Measurements from ENCODE around the gene GNG12.

GNG12 gene

DNA sequence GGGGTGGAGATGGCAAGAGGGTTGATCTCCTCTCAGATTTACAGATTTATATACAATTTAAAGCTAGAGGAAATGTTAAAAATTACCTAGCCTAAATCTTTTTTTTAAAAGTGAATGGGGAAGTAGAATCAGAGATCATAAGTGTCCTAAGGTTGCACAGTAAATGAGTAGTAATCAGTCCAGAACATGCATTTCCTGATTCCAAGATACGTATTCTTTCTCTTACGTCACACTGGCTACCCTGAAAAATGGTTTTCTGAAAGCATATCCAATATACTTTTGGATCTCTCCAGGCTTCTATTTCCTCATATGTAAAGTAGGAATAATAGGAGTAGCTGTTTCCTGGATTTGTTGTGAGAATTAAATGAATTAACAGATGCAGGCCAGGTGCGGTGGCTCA, 136.6 kb downstream of the GNG12 start:
- no peak for DNase-seq

DNA sequence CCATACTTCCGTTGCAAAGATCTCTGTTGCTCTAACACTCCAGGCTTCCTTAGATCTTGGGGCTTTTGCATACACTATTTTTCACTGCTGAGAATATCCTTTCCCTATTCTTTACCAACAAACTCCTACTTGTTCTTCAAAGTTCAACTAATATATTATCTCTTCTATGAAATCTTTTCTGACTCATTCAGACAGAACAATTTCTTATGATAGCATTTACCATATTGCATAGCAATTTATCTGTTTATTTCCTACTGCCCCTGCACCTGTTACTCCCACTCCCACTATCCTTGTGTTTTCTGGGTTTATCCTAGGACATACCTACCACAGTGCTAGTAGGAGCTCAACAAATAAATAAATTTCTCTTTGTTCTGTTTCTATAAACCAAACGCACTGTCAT, 137.3 kb downstream of the GNG12 start:
- DNase-seq, result no peak

DNA sequence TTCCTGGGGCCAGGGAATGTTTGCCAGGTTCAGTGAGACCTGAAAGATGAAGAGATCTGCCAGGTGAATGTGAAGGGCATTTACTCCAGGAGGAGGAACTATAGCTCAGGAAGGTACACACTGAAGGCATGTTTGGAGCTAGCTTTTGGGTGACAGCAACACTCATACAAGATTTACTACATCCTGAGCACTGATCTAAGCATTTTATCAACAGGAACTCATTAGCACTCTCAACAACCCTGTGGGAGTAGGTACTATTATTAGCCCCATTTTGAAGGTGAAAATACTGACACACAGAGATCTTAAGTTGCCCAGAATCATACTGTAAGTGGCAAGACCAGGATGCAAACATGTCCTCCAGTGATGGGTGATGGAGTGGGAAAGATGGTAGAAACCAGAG, 141.6 kb downstream of the GNG12 start:
- no peak for DNase-seq

DNA sequence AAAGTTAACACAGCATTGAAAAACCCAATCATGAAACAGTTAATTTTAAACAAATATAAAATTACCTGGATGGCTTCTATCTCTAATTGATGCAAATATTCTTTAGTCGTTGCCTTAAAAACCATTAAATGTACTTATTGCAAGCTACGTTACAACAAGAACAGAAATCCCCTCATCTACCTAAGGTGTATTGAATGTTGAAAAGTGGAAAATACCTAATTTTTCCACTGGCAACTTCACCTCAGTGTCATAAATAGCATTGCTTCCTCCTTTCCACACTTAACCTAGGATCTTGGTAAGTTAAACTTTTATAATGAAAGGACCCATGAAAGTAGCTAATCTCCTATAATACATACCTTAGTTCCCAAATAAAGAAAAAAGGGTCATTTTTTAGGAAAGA, 142.9 kb downstream of the GNG12 start:
- no peak for DNase-seq

DNA sequence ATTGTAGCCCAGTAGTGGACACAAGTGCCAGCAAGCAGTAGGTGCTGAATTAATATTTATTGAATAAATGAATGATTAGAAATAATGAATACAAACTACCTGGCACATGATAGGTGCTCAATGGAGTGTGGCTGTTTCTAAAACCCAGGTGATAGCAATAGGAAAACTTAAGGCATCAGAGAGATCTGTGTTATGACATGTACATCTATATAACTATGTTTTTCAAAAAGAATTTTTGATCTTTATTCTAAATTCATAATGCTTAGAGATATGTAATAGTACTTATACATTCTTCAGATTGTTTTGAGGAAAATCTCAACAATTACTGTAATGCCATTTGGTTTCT, 143.3 kb downstream of the GNG12 start:
- no peak for DNase-seq

DNA sequence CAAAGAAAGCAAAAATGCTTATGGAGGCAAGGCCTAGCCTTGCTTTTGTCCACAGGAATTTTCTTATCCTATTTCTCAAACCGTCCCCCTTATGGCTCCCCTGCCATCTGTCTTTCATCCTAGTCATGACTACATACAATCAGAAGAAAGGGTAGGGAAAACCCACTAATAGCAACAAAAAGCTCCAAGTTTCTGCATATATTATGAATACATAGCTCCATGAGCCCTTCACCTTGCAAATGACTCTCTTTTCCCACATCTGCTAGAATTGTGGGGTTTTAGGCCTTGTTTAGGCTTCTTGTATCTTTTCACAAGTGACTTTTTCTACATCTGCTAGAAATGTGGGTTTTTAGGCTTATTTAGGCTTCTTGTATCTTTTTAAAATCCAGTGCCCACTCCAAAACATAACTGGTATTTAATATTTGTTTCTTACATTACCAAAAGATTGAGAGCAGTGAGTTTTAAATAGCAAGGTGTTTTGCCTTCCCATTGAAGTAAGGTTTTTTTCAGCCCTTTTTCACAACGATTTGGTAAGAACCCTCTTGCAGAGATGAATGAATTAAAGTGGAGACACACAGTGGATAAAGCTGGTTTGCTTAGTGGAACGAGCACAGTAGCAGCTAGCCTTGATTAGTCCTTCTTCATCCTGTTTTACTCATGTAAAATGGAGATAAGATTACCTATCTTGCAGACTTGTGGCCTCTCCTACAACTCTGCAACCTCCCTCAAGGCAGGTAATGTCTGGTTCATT, 143.8 kb downstream of the GNG12 start:
- no peak for DNase-seq

DNA sequence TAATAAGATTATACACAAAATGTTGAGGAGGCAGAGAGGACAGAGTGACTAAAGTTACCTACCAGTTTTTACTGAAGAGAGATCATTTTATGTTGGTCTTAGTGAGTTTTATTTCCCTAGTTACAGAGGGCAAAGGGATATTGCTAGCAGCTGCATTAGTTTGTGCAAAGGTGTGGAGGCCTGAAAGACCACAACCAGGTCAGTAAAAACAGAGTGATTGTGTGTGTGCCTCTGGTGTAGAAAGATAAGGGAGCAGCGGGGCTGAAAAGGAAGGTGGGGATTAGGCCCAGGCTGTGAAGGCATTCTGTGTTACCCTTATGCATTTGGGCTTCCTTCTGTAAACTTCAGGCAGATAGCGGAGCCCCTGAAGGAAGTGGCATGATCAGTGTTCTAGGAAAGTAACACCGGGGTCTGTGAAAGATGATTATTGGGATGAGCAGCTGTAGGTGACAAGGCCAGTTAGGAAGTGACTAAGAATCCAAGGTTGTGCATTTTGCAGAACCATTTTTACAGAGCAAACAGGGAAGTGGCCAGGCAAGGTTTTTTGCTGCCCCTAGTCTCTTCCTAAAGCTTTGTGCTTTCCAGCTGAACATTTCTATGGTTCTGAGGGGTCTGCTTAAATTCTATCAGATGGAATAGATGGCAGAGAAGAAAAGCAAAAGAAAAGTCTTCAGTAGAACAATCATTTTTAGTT, 144.6 kb downstream of the GNG12 start:
- no peak for DNase-seq

DNA sequence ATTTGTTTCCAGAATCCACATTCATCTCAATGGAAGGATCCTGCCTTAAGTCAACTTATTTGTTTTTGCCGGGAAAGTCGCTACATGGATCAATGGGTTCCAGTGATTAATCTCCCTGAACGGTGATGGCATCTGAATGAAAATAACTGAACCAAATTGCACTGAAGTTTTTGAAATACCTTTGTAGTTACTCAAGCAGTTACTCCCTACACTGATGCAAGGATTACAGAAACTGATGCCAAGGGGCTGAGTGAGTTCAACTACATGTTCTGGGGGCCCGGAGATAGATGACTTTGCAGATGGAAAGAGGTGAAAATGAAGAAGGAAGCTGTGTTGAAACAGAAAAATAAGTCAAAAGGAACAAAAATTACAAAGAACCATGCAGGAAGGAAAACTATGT, 145.6 kb downstream of the GNG12 start:
- DNase-seq, result no peak

DNA sequence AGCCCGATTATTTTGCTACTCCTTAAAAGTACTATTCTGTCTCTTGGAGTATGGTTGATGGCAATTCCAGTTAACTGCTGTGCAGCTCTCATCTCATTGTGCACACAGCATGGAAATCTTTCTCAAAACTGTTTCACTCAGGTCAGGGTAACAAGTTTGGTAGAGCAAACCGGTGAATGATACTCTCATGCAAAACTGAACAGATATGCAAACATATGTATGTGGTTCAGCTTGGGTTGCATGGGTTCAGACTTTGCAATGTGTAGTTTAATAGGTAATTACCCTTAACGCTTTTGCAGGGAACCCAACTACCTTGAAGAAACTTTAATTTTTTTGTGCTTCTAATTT, 146.1 kb downstream of the GNG12 start:
- DNase-seq, result no peak

DNA sequence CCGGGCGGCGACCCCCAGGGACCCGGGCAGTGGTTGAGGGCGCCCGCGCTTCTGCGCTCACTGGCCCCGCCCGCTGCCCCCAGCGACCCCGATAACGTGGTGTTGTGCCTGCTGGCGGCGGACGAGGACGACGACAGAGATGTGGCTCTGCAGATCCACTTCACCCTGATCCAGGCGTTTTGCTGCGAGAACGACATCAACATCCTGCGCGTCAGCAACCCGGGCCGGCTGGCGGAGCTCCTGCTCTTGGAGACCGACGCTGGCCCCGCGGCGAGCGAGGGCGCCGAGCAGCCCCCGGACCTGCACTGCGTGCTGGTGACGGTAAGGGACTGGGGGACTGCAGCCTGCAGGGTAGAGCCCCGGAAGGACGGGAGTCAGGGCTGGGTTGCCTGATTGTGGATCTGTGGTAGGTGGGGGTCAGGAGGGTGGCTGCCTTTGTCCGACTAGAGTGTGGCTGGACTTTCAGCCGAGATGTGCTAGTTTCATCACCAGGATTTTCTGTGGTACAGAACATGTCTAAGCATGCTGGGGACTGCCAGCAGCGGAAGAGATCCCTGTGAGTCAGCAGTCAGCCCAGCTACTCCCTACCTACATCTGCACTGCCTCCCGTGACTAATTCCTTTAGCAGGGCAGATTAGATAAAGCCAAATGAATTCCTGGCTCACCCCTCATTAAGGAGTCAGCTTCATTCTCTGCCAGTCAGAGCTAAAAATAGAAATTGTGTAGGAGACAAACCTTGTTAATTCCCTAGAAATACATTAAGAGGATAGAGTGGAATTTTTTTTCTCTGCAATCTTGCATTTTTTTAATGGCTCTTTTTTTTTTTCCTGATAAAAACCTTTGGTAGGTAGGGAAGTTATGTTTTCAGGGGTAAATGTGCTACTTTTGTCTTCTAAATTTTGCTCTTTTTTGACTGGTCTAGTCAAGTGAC, 146.7 kb downstream of the GNG12 start:
- DNase-seq, result peak; percentile 26

DNA sequence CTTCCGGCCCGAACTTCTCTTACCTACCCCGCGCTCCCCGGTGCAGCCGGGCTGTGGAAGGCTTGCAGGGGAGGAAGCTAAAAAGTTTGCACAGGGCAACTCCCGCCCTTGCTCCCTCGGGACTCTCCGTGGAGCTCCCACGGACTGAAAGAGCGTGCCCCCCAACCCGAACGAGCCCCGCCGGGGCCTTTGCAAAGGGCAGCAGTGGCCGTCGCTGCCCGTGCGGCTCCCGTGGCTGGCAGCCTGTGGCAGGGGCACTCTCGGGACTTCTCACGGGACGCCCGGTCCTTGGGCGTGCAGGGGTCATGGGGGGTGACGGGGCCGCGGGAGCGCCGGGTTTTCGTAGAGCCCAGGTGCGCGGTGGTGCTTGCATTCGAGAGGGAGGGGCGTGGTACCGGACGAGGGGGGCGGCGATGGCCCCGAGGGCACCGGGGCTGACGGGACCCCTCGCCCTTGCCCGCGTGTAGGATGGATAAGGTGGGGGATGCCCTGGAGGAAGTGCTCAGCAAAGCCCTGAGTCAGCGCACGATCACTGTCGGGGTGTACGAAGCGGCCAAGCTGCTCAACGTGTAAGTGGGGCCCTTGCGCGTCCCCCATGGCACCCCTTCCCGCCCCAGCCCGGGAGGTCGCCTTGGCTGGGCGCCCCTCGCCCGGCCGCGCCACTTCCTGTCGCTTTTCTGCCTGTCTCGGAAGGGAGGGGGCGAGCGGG, 147.6 kb downstream of the GNG12 start:
- peak; percentile 50 for DNase-seq

DNA sequence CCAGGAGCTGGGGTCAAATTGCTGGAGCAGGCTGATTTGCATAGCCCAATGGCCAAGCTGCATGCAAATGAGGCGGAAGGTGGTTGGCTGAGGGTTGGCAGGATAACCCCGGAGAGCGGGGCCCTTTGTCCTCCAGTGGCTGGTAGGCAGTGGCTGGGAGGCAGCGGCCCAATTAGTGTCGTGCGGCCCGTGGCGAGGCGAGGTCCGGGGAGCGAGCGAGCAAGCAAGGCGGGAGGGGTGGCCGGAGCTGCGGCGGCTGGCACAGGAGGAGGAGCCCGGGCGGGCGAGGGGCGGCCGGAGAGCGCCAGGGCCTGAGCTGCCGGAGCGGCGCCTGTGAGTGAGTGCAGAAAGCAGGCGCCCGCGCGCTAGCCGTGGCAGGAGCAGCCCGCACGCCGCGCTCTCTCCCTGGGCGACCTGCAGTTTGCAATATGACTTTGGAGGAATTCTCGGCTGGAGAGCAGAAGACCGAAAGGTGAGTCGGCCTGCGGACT, 148.2 kb downstream of the GNG12 start, which contains the start of gene GADD45A:
TSS of gene GADD45A (plus strand) at position 135 of the 491 bp plus-strand sequence. CDS start at position 429, 294 bp downstream.
- DNase-seq, result peak; percentile 87

DNA sequence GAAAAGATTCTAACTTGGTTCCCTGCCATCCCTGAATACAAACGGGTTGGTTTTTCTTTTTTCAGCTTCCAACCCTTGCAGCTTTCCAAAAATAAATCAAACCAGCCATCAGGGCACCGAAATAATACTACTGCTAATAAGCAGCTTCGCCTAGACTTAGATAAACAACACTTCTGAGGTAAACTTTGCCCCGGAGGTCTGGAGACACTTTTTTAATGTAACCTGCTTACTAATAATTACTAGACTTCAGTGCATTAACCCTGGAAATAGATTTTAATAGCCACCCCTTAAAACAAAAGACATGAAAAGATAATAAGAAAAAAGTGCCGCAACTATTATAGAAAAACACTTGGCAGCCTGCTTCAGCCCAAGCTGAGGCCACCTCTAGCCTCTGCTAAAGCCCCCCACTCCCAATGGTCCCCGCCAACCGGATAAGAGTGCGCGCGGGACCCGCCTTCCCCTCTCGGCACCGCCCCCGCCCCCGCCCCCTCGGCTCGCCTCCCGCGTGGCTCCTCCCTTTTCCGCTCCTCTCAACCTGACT, 148.7 kb downstream of the GNG12 start:
- DNase-seq, result no peak

DNA sequence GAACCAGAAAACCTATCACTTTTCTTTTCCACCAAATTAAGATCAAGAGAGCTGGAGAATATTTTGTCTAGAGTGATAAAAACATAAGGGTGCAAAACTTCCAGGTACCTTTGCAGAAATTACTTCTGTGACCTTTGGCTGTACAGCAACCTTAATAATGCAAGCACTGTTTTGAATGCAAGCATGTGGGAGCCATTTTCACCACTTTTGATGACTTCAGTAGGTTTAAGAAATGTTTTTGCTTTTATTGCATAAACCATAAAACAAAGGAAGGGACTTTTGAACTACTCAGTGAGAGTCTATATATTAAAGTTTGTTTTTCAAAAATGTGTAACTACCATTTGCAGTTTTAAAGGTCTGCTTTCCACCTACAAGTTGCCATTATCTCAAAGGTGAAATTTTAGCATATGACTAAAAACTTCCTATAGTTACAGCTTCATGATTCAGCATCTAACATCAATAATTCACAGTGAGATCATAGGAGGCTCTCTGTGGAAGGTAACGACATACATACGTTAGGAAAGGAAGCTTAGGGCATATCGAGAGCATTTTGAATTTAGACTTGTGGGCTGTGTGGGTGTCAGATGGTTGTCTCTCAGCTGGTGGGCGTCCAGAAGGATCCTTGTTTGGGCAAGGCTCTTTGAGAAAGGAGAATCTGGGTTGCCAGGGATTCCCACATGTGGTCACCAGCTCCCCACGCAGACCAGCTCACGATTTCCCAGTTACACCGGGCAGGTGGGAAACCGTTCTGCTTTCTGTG, 149.3 kb downstream of the GNG12 start:
- peak; percentile 47 for DNase-seq

DNA sequence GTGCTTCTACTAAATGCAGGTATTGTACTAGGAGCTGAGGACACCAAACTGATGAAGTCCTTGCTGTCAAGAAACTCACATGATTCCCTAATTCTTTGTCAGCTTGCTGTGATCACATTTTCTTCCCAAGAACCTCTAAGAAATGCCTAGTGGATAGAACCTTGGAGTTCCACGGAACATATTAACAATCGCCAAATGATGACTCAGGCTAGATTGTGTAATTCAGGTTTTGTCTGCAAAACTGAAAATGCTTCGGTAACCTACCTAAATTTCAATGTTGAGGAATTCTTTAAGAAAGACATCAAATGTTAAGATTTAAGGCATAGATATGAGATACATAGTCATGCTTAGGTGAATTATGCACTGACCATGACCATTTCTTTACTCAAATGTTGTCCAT, 150.0 kb downstream of the GNG12 start:
- no peak for DNase-seq

DNA sequence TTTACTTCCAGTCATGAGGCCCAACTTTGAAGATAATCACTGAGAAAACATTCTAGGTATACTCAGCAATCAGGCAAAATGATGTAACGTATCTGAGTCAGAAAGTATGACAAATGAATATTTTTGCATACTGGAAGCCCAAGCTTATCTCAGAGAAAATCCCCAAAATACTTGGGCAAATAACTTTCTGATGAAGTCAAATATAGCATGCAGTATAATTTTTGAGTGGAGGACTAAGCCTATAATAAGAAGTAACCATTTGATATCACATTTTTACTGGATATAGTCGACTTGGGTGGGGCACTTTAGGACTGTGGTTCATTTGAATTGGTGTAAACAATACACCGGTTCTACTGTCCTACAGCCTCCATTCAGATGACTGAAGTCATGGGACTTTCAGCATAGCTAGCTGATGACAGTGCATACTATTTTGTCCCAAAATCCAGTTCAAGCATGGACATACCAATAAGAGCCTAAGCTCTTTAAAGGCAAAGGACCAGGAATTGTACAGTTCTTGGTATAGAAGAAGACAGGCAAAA, 150.5 kb downstream of the GNG12 start:
- DNase-seq, result no peak

DNA sequence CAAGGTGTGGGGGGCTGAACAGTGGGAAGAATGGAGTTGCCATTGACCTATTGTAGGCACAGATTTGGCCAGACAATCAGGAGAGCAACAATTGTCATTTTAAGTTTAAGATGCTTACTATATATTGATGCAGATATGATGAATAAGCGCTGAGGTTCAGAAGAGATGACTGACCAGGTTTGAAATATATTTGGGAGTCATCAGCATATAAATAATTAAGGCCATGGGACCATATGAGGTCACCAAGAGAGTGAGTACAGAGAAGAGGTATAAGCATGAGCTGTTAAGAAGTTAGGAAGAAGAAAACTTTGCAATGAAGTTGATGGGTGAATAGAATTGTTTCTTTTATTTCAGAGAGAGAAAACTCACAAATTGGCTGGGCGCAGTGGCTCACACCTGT, 152.8 kb downstream of the GNG12 start:
- no peak for DNase-seq

DNA sequence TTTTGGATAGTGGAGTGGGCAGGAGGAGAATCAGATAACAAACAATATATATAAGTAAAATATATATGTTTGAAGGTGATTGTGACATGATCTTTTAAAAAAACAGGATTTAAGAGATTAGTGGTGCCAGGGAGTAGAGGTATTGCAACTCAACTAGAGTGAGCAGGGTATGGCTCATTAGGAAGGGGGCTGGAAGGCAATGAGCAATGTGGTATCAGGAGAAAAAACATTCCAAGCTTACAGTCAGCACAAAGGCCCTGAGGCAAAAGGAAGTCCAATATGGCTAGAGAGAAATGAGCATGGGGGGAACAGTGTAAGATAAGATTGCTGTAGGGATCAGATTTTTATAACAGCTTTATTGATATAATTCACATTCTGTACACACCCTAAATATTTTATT, 153.6 kb downstream of the GNG12 start:
- DNase-seq, result no peak

DNA sequence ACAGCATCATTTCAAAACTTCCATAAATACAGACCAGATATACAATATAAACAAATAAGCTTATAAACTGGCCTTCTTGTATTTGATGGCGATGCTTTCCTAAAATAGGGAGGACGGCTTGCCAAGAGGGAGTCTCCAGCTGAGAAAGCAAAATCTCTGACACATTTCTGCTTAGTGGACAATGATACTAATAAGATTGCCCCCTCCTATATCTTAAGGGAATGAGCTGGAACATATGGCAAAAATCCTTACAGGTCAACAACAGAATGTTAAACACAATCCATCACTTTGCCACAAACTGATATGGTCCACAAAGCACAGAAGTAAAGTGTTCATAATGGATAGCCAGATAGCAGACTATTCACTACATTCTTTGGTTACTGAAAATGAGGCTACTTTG, 155.3 kb downstream of the GNG12 start:
- no peak for DNase-seq

DNA sequence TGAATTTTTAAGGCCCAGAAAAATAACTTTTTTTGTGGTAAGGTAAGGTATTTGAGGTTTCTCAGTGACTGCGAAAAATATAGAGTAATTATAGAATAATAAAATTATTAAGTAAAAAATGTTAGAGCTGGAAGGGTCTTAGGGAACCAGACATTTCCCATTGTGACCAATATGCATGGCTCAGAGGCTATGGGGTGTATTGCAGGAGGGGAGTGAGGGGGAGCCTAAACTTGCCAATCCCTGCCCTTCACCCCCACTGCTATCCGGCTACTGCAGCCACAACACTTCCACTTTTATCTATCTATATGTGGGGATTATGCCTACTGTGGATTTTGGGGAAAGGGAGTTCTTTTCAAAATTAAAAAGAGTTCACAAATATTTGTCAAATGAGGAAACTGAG, 155.9 kb downstream of the GNG12 start:
- no peak for DNase-seq

DNA sequence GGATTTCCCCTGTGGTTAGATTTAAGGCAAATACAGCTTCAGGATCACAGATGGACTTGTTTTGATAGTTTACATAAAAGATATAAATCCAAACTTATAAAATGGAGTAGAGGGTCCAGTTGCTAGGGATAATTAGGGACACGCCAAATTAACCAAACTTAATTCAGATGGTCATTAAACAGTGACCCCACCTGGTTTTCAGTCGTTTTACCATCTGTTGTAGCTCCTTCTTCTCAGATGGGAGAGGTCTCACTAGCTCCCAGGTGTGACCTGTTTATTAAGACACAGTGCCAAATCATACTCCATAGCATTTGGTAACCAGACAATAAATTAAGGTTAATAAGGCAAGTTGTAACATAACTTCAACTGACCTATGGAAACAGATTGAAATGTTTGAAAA, 156.3 kb downstream of the GNG12 start:
- no peak for DNase-seq

DNA sequence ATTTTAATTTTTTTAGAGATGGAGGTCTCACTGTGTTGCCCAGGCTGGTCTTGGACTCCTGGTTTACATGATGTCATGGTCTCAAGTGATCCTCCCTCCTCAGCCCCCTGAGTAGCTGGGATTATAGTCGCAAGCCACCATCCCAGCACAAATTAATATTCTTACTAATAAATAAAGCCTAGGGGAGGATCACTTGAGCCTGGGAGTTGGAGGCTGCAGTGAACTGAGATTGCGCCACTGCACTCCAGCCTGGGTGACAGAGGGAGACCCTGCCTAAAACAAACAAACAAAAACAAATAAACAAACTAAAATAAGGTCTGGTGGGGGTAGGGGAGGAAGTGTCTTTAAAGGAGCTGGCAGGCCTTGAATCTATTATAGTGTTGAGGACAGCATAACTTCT, 157.0 kb downstream of the GNG12 start:
- no peak for DNase-seq
